ENCODE measurements around the gene ZNF592.
"Not testable (repeated sequence)": the region's sequence is repeated elsewhere in the genome, so short reads cannot be mapped to it uniquely, and the experiment has no call there.

Gene ZNF592

DNA sequence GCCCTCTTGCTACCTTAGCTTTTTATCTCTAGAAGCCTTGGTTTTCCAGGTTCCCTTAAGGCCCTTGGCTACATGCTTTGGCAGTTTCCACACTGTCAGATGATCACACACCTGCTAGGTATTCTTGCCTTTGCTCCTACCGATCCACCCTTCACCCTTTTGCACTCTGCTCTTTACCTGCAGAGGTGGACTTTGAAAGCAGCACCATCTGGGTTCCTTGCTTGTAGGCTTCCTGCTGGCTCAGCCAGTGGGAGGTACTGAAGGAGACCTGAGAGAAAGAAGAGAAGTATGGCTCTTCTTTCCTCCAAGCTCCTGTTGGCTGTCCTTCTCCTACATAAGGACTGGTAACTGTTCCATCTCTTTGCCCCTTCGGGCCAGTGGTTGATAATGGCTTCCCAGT, 7.3 kb upstream of the ZNF592 start:
- DNase-seq (ENCODE audit: low spot score), result no peak

DNA sequence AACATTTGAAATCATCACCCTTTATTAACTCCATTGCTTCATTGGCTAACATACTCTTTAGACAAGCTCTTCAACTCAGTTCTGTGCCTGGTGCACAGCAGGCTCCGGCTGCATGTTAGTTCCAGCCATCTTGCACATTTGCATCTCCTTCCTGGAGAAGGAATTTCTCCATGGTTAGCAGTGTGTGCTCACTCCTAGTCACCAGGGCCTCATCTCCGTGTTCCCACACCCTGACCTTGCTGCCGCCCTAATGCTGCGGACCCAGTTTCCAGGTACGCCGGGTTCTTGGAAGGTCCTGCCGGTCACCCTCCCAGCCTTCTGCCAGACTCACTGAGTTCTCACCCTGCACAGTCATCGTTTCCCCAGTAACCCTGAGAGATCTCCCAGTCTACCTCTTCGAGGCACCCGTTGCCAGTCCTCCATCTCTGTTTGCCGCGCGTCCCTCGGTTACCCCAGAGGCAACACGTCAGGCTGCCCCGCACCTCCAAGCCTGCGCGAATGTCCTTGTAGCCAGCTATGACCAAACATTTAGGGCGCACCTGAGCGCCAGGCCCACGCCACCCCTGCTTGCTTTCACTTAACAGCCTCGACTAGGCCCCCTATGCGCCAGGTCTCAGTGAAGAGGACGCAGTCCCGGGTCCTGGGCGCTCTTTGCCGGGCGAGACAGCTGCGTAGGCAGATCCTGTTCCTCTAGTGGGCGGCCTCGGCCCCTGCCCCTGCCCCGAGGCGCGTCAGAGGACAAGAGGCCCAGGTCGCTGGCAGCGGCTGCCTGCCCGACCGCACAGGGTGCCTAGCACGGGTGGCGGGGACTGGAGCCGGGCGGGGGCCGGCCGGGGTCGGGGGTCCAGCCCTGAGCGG, 747 bp upstream of the ZNF592 start:
- DNase-seq (ENCODE audit: low spot score), result peak; percentile 81

GRCh38 chr15:84749111-84749991, 959 bp downstream of the ZNF592 start:
- peak; percentile 82 for DNase-seq (ENCODE audit: low spot score)

- peak; percentile 84 for DNase-seq (ENCODE audit: low spot score)
Observed at GRCh38 chr15:84750583-84751092, 2.2 kb downstream of the ZNF592 start.

DNA sequence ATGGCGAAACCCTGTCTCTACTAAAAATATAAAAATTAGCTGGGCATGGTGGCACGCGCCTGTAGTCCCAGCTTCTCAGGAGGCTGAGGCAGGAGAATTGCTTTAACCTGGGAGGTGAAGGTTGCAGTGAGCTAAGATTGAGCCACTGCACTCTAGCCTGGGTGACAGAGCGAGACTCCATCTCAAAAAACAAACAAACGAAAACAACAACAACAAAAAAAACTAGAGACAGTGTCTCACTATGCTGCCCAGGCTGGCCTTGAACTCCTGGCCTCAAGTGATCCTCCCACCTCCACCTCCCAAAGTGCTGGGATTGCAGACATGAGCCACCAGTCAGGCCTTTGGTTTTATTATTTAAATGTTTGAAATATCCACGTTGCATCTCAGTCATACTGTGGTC, 3.3 kb downstream of the ZNF592 start:
- DNase-seq (ENCODE audit: low spot score), result not testable (repeated sequence)

DNA sequence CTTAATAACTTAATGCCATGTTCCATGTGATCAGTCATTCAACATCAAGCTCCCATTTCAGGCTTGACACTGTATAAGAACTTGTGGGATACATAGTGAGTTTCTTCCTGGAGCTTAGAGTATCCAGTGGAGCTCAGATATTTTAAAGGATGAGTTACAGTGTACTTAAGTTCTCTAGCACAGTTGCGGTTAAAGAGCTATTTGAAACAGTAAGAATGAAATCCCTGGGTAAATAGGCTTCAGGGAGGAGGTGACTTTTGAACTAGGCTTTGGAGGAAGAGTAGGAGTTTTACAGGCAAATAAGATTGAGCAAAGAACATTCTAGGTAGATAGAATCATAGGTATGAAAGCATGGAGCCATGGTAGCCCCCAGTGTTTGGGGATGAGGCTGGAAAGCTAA, 3.8 kb downstream of the ZNF592 start:
- no peak for DNase-seq (ENCODE audit: low spot score)

GRCh38 chr15:84752700-84753099, 4.3 kb downstream of the ZNF592 start:
- no peak for DNase-seq (ENCODE audit: low spot score)

GRCh38 chr15:84754889-84755288, 6.5 kb downstream of the ZNF592 start:
- not testable (repeated sequence) for DNase-seq (ENCODE audit: low spot score)

DNA sequence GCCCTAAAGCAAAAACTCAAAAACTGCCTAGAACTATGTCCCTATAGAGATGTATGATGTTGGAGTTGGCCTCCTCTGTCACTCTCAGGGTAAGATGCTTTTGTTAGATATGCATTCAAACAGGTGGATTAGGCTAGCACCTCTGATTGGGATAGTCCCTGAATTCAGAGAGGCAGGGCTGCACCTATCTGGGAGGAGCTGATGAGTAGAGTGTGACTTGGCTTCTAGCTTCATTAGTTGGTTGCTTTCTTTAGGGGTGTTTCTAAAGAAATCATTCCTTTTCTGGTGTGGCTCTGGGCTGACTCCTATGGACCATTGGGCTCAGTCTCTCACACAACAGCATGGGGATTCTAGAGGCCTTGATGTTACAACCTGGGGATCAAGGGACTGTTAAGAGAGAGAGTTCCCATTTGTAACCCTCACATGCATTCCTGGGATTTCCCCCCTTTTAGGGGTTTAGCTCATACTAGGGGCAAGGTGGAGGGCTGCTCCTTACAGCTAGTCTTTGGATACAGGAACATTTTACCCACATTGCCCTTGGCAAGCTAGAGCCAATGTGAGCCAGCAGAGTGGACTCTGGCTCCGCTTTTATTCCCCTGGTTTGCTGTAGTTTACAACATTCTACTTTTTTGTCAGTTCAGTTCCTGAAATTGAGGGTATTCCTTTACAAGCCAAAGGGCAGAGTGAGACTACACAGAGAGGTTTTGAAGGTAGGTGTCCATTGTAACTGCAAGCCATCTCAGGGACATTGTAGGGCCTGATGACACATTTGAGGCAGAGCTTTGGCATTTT, 7.5 kb downstream of the ZNF592 start:
- no peak for DNase-seq (ENCODE audit: low spot score)

DNA sequence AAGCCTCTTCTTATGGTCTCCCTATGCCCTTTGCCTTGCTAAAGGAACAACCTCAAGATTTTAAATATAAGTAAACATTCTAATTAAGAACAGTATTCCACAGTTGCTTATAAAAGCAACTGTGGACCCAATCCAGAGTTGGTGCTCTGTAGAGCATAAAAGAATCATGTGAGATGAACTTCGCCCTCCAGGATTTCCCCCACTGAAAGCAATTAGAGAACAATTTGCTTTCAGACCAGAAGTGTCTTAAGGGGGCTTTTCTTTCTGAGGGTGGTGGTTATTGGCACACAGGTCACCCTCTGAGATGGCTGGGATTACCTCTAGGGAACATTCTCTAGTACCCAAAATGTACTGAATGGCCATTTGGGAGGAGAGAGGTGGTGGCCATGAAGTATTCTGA, 10.6 kb downstream of the ZNF592 start:
- no peak for DNase-seq (ENCODE audit: low spot score)

GRCh38 chr15:84760219-84760618, 11.8 kb downstream of the ZNF592 start:
- no peak for DNase-seq (ENCODE audit: low spot score)

- DNase-seq (ENCODE audit: low spot score), result peak; percentile 20
Observed at GRCh38 chr15:84761607-84762131, 13.3 kb downstream of the ZNF592 start.

GRCh38 chr15:84762840-84763572, 14.6 kb downstream of the ZNF592 start:
- DNase-seq (ENCODE audit: low spot score), result no peak

- DNase-seq (ENCODE audit: low spot score), result no peak
Observed at GRCh38 chr15:84764585-84764984, 16.2 kb downstream of the ZNF592 start.

GRCh38 chr15:84764989-84765388, 16.6 kb downstream of the ZNF592 start:
- no peak for DNase-seq (ENCODE audit: low spot score)

GRCh38 chr15:84765675-84766074, 17.3 kb downstream of the ZNF592 start:
- no peak for DNase-seq (ENCODE audit: low spot score)

DNA sequence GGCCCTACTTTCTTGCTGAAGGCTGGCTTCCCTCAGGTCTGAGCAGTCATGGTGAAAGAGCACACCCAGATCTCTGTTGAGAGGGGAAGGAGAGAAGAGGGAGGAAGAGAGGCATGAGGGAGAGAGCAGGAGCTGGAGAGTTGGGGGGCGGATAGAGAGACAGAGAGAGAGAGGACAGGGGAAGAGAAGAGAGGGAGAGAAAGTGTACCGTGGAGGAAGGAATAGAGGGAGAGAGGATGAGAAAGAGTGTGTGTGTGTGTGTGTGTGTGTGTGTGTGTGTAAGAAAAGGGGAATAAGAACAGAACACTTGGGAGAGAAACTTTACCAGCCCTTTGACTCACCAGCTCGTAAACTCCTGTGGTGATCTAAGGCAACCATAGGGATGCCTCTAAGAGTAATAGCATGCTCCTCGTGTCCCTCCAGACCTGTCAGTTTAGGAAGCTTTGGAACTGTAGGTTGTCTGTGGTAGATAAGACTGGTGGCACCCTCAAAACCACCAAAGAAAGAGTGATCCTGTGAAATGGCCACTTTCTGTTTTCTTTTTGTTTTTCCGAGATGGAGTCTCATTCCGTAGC, 18.2 kb downstream of the ZNF592 start:
- DNase-seq (ENCODE audit: low spot score), result no peak

- DNase-seq (ENCODE audit: low spot score), result no peak
Observed at GRCh38 chr15:84772031-84772430, 23.6 kb downstream of the ZNF592 start.

- DNase-seq (ENCODE audit: low spot score), result no peak
Observed at GRCh38 chr15:84772467-84772866, 24.1 kb downstream of the ZNF592 start.

DNA sequence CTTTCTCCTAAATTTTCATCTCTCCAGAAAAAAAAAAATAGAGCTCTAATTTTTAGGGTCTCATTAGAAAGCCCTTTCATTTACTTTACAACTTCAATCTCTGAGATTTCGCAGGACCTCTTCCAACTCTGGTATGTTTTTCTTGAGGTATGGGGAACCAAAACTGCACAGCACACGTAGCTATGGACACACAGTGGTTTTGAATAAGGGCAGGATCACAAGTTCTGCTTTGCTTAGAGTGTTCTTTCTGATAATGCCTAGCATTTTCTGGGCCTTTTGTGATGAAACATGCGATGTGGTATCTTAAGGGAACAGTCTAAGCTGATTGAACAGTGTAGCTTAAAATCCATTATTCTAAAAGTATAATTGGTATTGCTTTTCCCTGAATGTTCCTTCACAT, 25.3 kb downstream of the ZNF592 start:
- no peak for DNase-seq (ENCODE audit: low spot score)

Measured in NAMALWA (cell line).